GM04503 (cell line): ENCODE measurements around the gene MRAP2.
A peak's percentile ranks its signal among the peaks of the same experiment; 100 is the strongest.

Experiments used
- DNase-seq: peaks from one replicate; pipeline ENCODE4 v3.0.0-alpha.2; 2012; ENCODE audit warnings: low read depth

MRAP2 gene, protein sequence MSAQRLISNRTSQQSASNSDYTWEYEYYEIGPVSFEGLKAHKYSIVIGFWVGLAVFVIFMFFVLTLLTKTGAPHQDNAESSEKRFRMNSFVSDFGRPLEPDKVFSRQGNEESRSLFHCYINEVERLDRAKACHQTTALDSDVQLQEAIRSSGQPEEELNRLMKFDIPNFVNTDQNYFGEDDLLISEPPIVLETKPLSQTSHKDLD

DNA sequence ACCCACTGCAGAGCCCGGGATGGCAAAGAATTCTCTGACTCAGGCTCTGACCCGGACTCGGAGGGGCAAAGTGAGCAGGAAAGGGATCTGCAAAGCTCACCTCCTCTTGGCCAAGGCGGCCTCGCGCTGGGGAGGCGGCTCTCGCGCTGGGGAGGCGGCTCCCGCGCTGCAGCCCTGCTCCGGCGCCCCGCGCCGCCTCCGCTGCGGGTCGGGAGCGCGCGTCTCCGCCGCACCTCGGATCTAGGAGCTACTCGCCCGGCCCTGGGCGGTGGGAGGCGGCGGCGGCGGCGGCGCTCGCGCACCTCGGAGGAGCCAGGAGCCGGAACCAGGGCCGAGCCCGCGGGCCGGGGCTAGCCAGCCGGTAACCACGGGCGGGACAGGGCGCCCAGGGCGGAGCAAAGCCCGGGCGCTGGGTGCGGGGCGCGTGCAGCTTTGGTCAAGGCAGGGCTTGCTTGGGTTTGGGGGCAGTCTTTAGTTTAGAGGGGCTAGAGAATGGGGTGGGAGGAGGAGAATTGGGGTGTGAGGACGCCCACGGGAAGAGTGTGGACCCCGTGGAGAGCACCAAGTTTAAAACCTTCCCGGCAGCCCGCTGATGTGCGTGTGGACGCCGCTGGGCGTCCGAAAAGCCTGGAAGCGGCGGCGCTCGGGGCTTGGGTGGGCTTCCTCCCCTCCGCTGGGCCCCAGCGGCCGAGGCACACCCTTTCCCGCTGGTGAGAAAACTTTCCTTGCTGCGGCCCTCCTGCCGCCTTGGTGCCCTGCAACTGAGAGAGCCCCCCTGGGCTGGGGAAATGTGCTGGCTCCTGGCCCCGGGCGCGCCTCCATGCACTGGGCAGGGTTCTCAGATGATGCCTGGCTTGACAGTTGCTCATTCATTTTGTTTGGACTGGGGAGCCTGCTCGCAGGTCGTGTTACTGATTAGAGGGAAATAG, at the start of gene MRAP2:
MRAP2 (plus strand) TSS at position 250 of the 929 bp plus-strand sequence. CDS start 21,547 bp downstream, outside the sequence.
- no peak for DNase-seq

DNA sequence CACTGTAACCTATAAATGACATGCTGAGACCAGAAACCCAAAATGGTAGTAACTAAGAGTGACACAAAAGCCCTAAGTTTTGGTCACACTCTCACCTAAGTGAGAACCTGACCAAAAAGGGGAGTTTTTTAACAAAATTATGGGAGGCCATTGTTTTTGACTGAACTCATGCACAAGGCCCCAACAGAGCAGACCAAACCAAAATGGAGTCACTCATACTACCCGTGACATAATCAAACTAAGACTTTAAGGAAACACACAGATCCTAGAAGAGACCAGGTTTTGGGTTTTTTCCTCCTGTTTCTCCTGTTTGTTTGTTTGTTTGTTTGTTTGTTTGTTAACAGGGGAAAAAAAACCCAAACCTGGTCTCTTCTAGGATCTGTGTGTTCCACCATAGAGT, 49.2 kb upstream of the MRAP2 start:
- DNase-seq: no peak

DNA sequence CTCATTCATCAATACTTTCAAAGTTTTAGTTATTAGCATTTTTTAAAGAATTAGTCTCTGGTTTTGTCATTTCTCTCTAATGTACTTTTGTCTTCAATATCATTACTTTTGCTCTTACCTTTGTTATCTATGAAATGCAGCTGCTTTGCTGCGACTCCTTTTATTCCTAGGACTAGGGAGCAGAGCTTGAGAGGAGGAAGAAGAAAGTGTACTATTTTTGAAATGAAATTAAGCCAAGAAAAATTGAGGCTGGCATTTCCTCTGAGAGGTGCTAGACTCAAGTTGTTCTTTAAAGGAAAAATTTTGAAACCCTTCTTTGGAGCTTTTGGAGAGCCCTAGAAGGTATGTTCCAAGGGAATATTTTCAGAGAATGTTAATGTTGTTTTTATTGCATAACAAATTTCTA, 48.3 kb upstream of the MRAP2 start:
- DNase-seq: no peak

DNA sequence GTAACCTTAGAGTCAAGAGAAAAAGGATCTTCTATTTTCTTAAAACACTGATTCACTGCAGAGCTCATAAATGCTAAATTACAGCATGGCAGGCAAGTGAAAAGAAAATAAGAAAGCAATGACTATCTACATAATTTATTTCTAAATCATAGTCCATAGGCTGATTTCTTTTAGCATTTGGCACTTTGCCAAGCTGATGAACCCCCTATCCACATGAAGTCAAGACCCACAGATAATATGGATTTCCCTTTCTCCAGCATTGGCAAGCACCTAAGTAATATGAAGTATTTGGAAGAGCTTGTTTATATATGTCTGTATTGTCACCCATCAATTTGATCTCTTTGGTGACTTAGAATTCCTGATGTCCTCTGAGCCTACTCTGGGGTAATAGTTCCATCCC, 47.9 kb upstream of the MRAP2 start:
- DNase-seq: no peak

DNA sequence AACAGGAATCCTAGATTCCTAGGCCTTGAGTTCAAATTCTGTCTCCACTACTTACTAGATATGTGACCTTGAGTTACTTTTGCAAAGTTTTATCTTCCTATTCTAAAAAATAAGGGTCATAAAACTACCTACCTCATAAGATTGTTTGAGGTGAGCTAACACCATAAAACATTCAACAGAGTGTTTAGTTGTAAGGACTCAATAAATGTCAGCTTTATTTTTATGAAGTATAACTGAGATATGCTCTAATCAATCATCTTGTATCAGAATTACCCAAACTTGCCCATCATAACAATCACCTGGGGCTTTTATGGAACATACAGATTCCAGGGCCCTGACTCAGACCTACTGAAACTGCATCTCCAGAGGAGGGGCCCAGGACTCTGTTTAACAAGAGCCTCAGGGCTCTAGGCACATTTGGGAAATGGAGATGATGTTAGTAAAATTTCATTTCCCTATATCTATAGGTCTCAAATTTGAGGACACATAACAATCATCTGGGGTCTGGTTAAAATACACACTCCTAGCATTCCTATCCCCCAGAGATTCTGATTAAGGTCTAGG, 35.5 kb upstream of the MRAP2 start:
- DNase-seq: no peak

DNA sequence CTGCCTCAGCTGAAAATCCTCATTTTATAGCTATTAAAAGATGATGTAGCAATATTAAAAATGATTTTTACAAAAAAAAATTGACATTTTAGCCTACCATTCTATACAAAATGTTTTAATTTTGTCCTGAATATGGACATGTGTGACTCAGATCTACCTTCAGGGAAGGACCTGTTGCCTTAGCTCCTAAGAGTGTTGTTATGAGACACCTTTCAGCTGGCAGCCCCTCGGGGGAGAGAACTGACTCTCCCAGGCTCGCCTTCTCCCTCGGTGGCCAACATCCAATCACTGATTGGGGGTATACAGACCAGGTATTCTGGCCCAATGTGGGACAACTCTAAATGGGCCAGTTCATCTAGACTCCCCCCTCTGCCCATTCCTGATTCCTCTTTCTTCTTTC, 32.5 kb upstream of the MRAP2 start:
- no peak for DNase-seq

DNA sequence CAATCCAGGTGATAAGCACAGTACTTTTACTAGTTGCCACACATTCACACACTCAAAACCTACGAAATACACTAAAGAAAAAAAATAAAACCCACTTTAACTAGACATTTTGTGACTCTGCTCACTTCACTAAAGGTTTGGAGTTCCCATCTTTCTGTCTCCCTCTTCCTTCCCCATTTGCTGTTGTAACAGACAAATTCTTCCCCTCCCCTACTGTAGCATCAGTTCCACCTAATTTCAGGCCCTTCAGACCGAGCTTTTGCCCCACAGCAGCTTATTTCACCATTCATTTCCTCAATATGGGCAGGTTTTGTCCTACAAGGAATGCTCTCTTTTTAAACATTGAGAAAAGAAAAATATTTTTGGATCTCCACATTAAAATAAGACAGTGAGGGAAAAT, 31.3 kb upstream of the MRAP2 start:
- no peak for DNase-seq

DNA sequence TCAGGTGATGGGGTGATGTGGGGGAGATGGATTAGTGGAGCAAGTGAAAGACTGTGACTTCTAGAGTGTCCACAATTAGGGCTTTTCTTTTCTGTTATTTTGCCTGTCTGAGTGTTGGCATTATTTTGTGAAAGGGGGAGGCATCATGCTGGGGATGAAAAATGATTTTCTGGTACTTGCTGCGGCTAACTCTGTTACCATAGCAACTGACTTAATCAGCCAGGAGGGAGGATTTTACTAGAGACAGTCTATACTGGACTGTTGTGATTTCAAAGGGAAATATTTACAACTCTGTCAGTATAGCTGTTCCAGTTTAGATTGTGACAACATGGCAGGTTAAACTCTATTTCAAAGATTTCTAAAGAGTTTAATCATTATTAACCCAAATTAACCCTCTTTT, 30.4 kb upstream of the MRAP2 start:
- DNase-seq: no peak

DNA sequence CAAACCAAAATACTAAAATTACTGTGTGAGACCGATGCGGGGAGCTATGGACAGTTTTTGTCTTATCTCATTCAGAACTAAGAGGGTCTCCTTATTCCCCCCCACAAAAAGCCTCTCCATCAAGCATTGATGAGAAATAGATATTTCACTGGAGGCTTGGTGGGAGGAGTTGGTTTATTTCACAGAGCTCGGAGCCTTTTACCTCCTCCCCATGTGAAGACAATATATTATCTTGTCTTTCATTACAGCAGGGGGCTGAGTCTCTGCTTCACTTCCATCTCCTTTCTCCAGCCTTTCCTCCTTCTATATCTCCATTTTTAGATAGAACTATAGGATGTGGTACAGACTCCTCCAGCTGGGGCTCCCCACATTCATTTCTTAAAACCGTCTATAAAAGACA, 29.9 kb upstream of the MRAP2 start:
- DNase-seq: no peak

DNA sequence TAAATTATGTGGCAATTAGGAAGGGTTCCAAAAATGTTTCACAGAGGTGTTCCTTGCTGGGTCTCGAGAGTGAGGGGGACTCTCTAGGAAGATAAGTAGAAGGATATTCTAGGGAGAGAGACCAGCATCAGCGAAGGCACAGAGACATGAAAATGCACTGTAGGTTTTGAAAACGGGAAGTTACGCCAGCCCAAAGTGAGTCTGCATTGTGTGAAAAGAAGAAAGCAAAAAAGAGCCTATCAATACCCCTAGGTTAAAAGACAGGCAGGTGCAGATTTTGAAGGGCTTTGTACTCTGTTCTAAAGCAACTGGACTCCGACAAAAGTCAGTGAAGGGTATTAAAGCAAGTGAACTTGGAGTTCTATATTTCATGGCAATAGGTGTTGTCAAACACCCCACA, 25.7 kb upstream of the MRAP2 start:
- DNase-seq: no peak

DNA sequence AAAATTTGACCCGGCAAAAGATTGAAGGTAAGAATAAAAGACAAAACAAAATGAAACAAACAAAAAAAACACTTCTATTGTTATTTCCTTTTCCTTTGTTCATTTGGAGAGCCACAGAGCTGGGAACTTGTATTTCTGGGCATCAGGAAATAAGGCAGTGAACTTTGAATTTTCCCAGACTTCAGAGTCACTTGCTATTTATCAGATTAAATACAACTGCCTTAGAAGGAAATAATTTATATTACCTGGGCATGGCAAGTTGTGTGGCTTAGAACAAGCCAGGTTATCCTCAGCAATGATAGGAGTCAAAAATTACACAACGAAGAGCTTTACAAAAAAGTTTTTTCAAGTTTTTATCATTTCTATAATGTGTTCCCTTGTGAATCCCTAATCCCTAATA, 20.2 kb upstream of the MRAP2 start:
- no peak for DNase-seq

DNA sequence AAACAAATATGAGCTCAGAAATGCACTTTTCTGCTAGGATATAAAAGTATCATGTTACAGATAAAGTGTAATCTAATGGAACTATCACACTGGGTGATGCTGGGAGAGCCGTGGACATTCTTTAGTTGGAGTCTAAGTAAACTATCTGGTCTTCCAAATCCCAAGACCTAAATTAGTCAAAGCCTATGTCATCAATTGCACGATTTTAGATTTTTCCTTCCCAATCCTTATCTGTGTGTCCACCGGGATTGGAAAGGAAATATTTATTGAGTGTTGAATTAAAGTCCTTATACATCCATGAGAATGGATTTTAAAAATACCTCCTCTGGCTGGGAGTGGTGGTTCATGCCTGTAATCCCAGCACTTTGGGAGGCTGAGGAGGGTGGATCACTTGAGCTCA, 19.6 kb upstream of the MRAP2 start:
- no peak for DNase-seq

DNA sequence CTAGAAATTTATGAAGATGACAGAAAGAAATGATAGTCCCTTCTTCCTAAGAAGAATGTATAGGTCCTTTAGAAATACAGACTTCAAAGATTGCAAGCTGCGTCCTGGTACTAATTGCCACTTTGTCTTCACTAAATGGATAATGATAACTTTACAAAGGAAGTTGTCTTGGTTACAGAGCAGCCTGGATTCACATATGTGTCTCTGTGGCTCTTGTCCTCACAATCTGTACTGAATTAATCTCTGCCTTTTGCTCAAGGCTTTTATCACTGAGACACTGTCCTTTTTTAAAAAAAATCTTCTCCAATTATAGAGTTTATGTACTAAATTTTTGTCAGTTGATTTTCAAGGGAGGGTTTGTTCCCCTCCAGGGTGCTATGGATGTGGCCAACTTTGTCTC, 17.5 kb upstream of the MRAP2 start:
- no peak for DNase-seq

DNA sequence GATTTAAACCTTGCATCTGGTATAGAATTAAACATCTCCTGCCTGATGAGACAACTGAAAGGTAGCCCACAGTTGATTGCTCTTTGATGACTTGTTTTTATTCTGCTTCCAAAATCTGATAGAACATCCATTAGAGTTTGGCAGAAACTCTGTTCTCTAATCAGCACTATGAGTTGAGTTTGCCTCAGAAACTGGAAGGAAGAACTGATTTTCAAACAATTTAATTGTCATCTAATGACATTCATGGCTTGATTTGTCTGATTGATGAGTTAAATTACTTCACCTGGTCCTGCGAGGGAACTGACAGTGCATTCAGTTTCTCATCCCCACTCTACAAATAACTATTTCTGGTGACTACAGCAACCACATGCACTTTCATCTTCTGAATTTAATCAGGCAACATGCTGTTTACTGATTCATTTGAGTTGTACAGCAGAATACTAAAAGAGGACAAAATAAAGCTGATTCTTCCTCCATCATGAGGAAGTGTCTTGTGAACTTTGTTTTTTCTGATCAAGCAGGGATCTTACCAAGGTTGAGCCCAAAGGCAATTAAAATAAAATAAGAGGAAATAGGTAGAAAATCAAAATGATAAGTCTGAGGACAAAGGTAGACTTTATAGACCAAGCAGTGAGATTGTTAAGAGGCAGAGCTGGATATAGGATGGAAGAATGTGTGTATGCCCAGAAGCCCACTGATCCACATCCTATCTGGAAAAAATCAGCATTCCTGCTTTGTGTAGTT, 15.7 kb upstream of the MRAP2 start:
- no peak for DNase-seq

DNA sequence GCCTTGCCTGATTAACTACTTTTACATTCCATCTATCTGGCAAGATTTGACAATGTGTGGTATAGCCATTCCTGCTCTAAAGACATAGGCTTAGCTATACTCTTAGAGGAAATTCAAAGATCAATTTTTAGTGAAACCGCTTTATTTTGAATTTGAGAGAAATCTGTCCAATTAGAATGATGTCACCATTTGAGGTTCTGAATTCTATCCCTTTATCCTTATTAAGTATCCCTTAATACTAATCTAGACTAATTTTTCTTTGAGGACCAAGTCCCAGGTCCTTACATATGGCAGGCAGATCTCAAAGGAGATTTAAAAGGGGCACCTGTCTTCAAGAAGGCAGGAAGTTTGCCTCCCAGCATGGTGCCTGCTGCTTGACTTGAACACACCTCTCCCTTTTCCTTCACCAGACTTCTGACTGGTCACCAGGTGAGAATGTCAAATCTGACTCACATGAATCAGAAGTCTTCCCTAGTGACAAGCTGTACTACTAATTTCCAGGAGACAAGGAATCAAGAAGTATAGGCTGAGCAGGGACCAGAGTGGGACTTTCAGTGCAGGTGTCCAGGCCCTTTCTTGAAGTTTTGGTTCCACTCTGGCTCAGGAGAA, 15.0 kb upstream of the MRAP2 start:
- no peak for DNase-seq

DNA sequence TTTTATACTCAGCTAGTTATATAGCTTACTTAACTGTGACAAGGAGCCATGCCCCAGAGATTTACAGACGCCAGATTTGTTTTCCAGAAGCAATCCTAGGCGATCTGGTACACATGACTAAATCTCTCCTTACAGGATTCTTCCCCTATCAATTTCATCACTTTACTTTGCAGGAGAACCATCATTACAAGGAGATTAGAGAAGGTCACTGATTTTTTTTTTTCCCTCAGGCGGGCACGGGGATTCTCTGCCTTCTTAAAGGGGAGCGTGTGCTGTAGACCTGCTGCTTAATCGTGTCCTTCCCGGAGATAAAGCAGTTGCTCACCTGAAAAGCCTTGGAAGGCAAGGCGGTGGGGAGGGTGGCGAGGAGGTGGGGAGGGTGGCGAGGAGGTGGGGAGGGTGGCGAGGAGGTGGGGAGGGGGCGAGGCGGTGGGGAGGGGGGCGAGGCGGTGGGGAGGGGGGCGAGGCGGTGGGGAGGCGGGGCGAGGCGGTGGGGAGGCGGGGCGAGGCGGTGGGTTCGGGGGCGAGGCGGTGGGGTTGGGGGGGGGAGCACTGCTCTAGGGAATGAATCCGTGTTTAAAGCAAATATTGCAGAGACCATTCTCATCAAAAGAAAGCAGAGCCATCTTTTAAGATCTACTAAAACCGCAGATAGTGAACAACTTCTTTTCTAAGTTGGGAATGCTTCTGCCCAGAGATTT, 14.3 kb upstream of the MRAP2 start:
- no peak for DNase-seq

DNA sequence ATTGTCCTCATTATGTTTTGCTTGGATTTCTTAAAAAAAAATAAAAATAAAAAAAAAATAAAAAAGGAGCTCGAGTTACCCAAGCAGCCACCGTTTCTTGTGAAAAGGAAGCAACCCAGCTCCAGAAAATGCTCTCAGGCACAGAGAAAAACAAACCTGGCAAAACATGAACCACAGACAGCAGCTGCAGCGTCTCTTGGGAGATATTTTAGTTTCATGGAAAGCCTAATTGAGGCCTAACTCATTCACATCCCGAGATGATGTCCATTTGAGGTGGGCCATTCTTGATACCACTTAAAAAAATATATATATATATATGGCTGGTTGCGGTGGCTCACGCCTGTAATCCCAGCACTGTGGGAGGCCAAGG, 13.7 kb upstream of the MRAP2 start:
- DNase-seq: no peak

DNA sequence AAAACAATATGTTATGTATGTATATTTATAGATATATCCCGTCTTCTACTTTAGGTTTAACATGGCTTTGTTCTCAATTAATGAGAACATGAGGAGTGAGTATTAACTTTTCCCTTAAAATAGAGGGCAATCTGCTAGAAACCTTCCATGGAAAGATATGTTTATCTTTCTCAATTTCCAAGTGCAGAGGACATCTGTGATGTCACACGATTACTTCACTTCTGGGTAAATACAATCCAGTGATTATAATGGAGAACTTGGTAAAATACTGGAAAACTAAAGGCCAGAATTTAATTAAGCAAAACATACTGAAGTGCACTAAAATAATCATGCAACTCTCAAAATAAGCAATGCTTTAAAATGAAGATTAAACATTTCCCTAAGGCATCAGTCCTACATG, 11.9 kb upstream of the MRAP2 start:
- DNase-seq: no peak

DNA sequence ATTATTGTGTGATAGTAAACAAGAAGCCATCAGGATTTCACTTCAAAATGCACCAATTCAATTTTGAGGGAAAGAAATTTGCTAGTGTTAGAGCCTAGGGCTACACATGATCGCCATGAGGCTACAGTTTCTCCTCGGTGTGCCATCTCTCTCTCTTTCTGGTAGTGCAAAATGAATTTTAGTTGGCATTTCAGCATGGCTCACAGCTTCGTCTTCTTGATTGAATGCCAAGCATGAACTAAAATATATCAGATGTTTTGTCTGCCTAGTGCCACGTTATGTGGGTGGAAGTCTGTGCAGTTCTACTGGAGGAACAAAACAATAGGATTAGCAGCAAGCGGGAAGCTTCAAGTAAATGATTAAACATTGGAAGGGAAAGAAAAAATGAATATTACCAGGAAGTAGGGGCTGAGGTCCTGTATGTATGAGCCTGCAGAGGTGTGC, 6.8 kb upstream of the MRAP2 start:
- DNase-seq: no peak

DNA sequence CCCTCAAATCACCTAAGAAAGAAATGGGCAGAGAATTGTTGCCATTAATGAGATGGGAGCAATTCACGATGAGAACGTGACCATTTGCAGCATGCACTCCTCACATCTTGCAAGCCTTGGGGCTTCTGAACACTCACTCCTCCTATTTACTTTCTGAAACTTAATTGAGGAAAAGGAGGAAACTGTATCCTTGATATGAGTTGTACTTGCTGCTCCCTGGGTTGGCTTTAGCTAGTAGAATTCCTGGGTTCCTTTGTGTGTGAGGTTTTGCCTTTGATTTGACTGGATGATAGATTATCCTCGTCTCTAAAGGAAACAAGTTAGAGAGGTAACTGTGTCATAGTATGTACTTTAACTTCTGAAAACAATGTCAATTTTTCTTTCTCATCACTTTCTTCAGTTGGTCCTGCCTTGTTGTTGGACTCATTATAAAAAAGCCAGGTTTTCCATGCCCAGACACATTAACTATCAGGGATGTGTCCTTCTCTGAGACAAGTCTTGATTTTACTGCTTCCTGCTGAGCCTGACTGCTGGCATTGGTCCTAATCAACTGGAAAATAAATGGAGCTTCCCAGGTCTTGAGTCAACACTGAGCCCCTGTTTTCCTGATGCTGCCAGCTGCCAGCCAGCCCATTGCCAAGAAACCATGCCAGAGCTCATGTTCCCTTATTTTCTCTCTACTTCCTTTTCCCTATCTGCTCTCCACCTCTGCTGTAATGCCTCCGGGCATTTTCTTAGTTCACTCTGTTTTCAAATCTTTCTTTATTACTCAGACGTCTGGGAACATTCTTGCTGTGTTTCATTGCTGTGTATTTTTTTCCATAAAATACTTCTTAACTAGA, 6.0 kb upstream of the MRAP2 start:
- peak; percentile 54 for DNase-seq

DNA sequence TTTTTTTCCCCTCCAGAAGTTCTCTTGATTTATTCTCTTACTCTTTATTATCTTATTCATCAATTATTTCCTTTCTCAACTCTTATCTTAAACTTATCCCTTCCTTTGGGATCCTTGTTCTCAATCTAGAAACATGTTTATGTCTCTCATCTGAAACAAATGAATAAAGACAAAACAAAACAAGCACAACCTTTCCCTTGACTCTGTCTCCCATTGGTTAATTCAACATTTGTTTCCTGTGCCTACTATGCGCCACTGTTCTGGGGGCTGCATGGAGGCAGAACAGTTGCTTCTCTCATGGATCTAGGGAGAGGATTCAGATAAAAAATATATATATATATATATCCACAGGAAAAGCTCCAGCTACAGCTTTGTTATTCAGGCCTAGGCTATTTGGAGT, 5.2 kb upstream of the MRAP2 start:
- no peak for DNase-seq
